SU-DHL-6 (cell line): Measurements from ENCODE around the gene NACC1.

ENCODE experiments used
- EZH2phosphoT487 ChIP-seq: fragments of 200-600 bp; sonication (generic), shearing (Covaris generic); conservative IDR thresholded peaks from 2 replicates; pipeline ENCODE4 v1.6.1; 2018; ENCODE audit warnings: mild to moderate bottlenecking, antibody characterized with exemption, low read length, moderate library complexity, mixed read lengths
- TF ChIP-seq, protein P1 (sequence below): fragments of 200-600 bp; sonication (generic); IDR thresholded peaks from one replicate; pipeline ENCODE4 v1.5.1; 2017; ENCODE audit warnings: antibody characterized with exemption, mild to moderate bottlenecking, low read length, moderate library complexity; ENCODE audit not compliant: insufficient read depth, poor library complexity, severe bottlenecking

GRCh38 chr19:13069415-13070359 is 48.4 kb upstream of the NACC1 start:
- TF ChIP-seq, protein P1, sequence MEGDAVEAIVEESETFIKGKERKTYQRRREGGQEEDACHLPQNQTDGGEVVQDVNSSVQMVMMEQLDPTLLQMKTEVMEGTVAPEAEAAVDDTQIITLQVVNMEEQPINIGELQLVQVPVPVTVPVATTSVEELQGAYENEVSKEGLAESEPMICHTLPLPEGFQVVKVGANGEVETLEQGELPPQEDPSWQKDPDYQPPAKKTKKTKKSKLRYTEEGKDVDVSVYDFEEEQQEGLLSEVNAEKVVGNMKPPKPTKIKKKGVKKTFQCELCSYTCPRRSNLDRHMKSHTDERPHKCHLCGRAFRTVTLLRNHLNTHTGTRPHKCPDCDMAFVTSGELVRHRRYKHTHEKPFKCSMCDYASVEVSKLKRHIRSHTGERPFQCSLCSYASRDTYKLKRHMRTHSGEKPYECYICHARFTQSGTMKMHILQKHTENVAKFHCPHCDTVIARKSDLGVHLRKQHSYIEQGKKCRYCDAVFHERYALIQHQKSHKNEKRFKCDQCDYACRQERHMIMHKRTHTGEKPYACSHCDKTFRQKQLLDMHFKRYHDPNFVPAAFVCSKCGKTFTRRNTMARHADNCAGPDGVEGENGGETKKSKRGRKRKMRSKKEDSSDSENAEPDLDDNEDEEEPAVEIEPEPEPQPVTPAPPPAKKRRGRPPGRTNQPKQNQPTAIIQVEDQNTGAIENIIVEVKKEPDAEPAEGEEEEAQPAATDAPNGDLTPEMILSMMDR: no peak
- TF ChIP-seq EZH2phosphoT487: no peak
